ENCODE data around the gene CRTC3. TPM values are rescaled to one million over a fixed set of nuclear protein-coding genes. Genes with fewer than 3 reads are reported as not detected.
A peak's percentile ranks its signal among the peaks of the same experiment; 100 is the strongest.

CRTC3 gene
- total and polyA plus RNA-seq, 8 donors: 7.1 to 17.6 (median 11.4) TPM

DNA sequence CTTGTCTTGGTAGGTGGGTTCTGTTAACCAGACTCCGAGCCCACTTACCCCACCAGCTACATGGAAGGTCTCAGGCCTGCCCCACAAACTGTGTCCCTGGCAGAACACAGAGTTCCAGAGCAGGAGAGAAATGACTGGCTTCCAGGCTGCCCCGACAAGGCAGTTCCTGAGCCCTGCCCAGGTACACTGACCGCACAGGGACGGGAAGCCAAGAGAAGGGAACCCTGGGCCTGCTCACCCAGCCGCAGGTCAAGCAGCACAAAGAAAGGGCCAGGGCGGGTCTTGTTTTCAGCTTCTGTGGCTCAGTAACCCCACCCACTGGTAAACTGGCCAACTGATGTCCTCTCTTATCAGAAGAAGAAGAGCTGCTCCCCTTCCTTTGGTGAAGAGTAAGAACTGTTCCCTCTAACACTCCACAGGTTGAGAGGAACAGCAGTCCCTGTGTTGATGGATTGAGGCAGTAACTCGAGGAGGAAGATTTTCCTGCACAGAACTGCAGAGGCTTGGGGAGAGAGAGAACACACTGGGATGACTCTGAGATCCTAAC, 68.4 kb downstream of the CRTC3 start:
- TF ChIP-seq, protein P1, sequence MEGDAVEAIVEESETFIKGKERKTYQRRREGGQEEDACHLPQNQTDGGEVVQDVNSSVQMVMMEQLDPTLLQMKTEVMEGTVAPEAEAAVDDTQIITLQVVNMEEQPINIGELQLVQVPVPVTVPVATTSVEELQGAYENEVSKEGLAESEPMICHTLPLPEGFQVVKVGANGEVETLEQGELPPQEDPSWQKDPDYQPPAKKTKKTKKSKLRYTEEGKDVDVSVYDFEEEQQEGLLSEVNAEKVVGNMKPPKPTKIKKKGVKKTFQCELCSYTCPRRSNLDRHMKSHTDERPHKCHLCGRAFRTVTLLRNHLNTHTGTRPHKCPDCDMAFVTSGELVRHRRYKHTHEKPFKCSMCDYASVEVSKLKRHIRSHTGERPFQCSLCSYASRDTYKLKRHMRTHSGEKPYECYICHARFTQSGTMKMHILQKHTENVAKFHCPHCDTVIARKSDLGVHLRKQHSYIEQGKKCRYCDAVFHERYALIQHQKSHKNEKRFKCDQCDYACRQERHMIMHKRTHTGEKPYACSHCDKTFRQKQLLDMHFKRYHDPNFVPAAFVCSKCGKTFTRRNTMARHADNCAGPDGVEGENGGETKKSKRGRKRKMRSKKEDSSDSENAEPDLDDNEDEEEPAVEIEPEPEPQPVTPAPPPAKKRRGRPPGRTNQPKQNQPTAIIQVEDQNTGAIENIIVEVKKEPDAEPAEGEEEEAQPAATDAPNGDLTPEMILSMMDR (IDR thresholded peaks at IDR 0.05): no peak
- Histone ChIP-seq H3K27ac (peak overlapping the region in 2 of 4 donors; percentile 33 to 51), H3K9me3 (no peaks in the 10 kb centered on the region), H3K4me1 (peaks cover 0 to 7% (median 0%) of the 10 kb centered on the region in 3 donors), H3K27me3 (no peaks in the 10 kb centered on the region), H3K4me3 (no peak overlapping the region), H3K36me3 (no peaks in the 10 kb centered on the region)
- intact Hi-C loops (cut with DNase I): no loop called here
- DNase-seq (no peak), ATAC-seq (peak in 3 of 4 donors; percentile 7 to 42 (median 31)), FAIRE-seq (no peak)
- WGBS, 2 donors: 79 to 81% methylated on average over 7 of the region's 7 CpGs

DNA sequence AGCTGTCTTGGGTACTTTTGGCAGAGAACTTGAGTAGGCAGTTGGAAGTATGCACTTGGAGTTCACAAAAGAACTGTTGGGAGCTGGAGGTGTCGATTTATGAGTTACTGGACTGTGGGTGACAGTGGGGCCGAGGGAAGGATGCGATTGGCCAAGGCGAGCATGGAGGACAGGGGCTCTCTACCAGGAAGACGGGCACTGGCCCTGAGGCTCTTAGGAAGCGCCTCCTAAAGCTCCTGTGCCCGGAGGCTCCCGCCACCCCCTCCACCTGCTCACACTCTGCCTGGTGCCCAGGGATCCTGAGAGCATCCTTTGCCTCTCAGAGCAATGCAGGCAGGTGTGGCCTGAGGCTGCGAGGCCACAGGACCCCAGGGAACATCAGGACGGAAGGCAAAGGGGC, 69.0 kb downstream of the CRTC3 start:
- Histone ChIP-seq H3K36me3 (no peaks in the 10 kb centered on the region), H3K27ac (no peak overlapping the region), H3K4me3 (no peak overlapping the region), H3K9me3 (no peaks in the 10 kb centered on the region), H3K4me1 (peaks cover 0 to 7% (median 0%) of the 10 kb centered on the region in 3 donors), H3K27me3 (no peaks in the 10 kb centered on the region)
- no peak for FAIRE-seq
- WGBS, 2 donors: 91 to 94% methylated on average over 10 of the region's 10 CpGs
- no peak for ATAC-seq
- DNase-seq: no peak
- TF ChIP-seq, protein P1 (IDR thresholded peaks at IDR 0.05): no peak
- intact Hi-C loops (cut with DNase I): no loop called here

DNA sequence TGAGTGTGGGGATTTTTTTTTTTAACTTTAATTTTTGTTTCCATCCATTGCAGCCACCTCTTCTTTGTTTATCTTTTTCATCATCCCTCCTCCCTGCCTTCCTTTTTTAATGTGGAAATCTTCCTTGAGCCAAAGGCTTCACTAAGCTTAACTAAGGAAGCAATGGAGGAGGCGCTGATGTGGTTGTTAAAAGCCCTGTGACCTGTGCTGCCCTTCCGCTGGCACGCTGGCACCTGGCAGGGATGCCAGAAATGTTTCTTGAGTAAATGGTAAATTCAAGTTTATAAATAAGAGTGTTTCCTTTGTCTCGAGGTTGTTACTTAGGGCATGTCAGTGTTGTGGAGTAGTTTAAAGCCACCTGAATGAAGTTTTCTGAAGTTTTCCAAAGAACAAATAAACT, 69.4 kb downstream of the CRTC3 start:
- intact Hi-C loops (cut with DNase I): no loop called here
- TF ChIP-seq, protein P1 (IDR thresholded peaks at IDR 0.05): no peak
- DNase-seq: no peak
- Histone ChIP-seq H3K27me3 (no peaks in the 10 kb centered on the region), H3K4me1 (peaks cover 0 to 7% (median 0%) of the 10 kb centered on the region in 3 donors), H3K4me3 (no peak overlapping the region), H3K9me3 (no peaks in the 10 kb centered on the region), H3K27ac (no peak overlapping the region), H3K36me3 (no peaks in the 10 kb centered on the region)
- FAIRE-seq: no peak
- 79 to 84% methylated on average over 4 of the region's 4 CpGs for WGBS, 2 donors
- no peak for ATAC-seq

DNA sequence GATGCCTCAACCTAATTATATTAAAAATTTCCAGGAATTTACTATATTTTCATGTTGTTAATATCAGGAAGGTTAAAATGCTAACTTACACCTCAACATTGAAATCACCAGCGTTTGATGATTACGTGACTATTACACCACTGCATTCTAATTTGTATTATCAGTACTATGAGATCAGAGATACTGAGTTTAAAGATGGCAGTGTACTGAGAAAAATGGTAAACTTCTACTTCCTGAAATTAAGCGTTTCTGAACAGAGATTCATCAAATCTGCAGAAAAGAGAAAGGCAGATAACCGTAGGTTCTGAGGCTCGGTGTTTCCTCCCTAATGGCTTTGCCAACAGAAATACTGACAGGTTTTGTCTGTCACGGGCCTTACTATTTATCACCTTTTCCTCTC, 69.9 kb downstream of the CRTC3 start:
- intact Hi-C loops (cut with DNase I): no loop called here
- FAIRE-seq: no peak
- Histone ChIP-seq H3K9me3 (no peaks in the 10 kb centered on the region), H3K4me3 (no peak overlapping the region), H3K27ac (no peak overlapping the region), H3K4me1 (peaks cover 0 to 5% (median 0%) of the 10 kb centered on the region in 3 donors), H3K27me3 (no peaks in the 10 kb centered on the region), H3K36me3 (no peaks in the 10 kb centered on the region)
- TF ChIP-seq, protein P1 (IDR thresholded peaks at IDR 0.05): no peak
- 78 to 82% methylated on average over 6 of the region's 6 CpGs for WGBS, 2 donors
- DNase-seq: no peak
- ATAC-seq: no peak

DNA sequence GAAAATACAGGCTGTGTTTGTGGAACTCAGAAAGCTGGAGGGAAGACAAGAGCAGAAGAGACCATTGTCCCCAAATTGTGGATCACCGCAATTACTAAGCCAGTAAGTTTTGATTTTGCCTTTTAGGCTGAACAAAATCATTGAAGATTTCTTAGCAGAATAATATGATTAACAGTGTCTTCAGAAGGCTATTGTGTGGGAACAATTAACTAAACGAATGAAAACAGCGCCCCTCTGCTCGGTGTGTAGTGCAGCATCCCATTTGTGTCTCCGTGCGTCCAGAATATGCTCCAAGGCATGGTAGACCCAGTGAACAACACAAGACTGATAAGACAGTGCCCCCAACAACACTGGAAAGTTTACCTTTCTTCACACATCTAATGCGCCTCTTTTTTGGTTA, 71.2 kb downstream of the CRTC3 start:
- ATAC-seq (no peak), FAIRE-seq (no peak), DNase-seq (no peak)
- Histone ChIP-seq H3K27me3 (no peaks in the 10 kb centered on the region), H3K9me3 (no peaks in the 10 kb centered on the region), H3K4me3 (no peak overlapping the region), H3K4me1 (no peaks in the 10 kb centered on the region), H3K36me3 (no peaks in the 10 kb centered on the region), H3K27ac (no peak overlapping the region)
- intact Hi-C loops (cut with DNase I): no loop called here
- TF ChIP-seq, protein P1 (IDR thresholded peaks at IDR 0.05): no peak
- WGBS, 2 donors: 95 to 97% methylated on average over 7 of the region's 7 CpGs

All from pancreas (tissue), 10 donors.